ENCODE results near the gene TRIM52. TPM values are rescaled to one million over a fixed set of nuclear protein-coding genes. Genes with fewer than 3 reads are reported as not detected.

The TRIM52 gene
- total and polyA plus RNA-seq, 9 of the 15 experiments (the other 6 are each of a cell fraction or from before 2014, with no cell fraction given) = 3.3 to 21.9 (median 13.5) TPM

GRCh38 chr5:181243564-181244343, 17.2 kb downstream of the TRIM52 start, which contains the start of gene RACK1 (continued):
- TF ChIP-seq SREBF2 (CRISPR knock-in tag; IDR thresholded peaks at IDR 0.05) (no peak), RFX1 (IDR thresholded peaks at IDR 0.05) (no peak), ZNF12 (CRISPR knock-in tag; IDR thresholded peaks at IDR 0.05) (no peak; the same call in 1 of the 2 replicates), HDAC1 (IDR thresholded peaks at IDR 0.05) (peak in 1 of 2 experiments; percentile 56; a peak in 2 of 4 replicates), ZBTB11 (CRISPR knock-in tag; IDR thresholded peaks at IDR 0.05) (peak; percentile 38 to 93 (median 57); a peak in 4 of 6 replicates), SFPQ (IDR thresholded peaks at IDR 0.05; ENCODE audit: low read depth, low read length) (no peak), PCBP1 (IDR thresholded peaks at IDR 0.05; ENCODE audit: low read depth, low read length, poor library complexity, severe bottlenecking) (peak; percentile 66), ZFP1 (CRISPR knock-in tag; IDR thresholded peaks at IDR 0.05) (no peak), C11orf30 (IDR thresholded peaks at IDR 0.05; ENCODE audit: low read depth) (peak; percentile 56), ZNF589 (CRISPR knock-in tag; IDR thresholded peaks at IDR 0.05; ENCODE audit: low read depth) (no peak; the same call in 1 of the 2 replicates), POLR2A (conservative IDR thresholded peaks at IDR 0.05) (peak; percentile 99), RBM17 (IDR thresholded peaks at IDR 0.05; ENCODE audit: borderline replicate concordance, low read depth, low read length) (no peak), THAP7 (CRISPR knock-in tag; IDR thresholded peaks at IDR 0.05) (peak; percentile 82), TOE1 (IDR thresholded peaks at IDR 0.05; ENCODE audit: borderline replicate concordance) (no peak), TOE1 (CRISPR knock-in tag; IDR thresholded peaks at IDR 0.05; ENCODE audit: borderline replicate concordance, low read depth) (peak; percentile 91; the same call in 1 of the 2 replicates)
